HUDEP-2 (cell line): Measurements from ENCODE around the gene TRABD2B.

Experiments
- DNase-seq, 76 experiments: peaks; one replicate each; lab custom pipeline; 2025; ENCODE audit not compliant: unreplicated experiment in 76 of 76; lab: John Stamatoyannopoulos, UW

Gene TRABD2B

GRCh38 chr1:47914218-47914938 is 82.8 kb downstream of the TRABD2B start:
- no peak for DNase-seq

GRCh38 chr1:47913225-47913823 is 83.9 kb downstream of the TRABD2B start:
- no peak for DNase-seq

- no peak for DNase-seq
Observed at GRCh38 chr1:47912756-47913155, 84.4 kb downstream of the TRABD2B start.

GRCh38 chr1:47911892-47912291 is 85.3 kb downstream of the TRABD2B start:
- no peak for DNase-seq

- DNase-seq, result no peak
Observed at GRCh38 chr1:47911424-47911823, 85.8 kb downstream of the TRABD2B start.

GRCh38 chr1:47908258-47908657 is 88.9 kb downstream of the TRABD2B start:
- no peak for DNase-seq

- no peak for DNase-seq
Observed at GRCh38 chr1:47907177-47907528, 90.0 kb downstream of the TRABD2B start.

GRCh38 chr1:47906527-47907176 is 90.5 kb downstream of the TRABD2B start:
- DNase-seq, result no peak

GRCh38 chr1:47906009-47906432 is 91.2 kb downstream of the TRABD2B start:
- no peak for DNase-seq

- no peak for DNase-seq
Observed at GRCh38 chr1:47903723-47904122, 93.5 kb downstream of the TRABD2B start.

- no peak for DNase-seq
Observed at GRCh38 chr1:47901001-47901575, 96.1 kb downstream of the TRABD2B start.

- DNase-seq, result no peak
Observed at GRCh38 chr1:47898133-47898845, 98.9 kb downstream of the TRABD2B start.

- no peak for DNase-seq
Observed at GRCh38 chr1:47895279-47896125, 101.7 kb downstream of the TRABD2B start.

- no peak for DNase-seq
Observed at GRCh38 chr1:47894410-47895278, 102.5 kb downstream of the TRABD2B start.

- no peak for DNase-seq
Observed at GRCh38 chr1:47893412-47893811, 103.8 kb downstream of the TRABD2B start.

GRCh38 chr1:47890779-47891178 is 106.4 kb downstream of the TRABD2B start:
- no peak for DNase-seq

- DNase-seq, result no peak
Observed at GRCh38 chr1:47888294-47888629, 108.9 kb downstream of the TRABD2B start.

- no peak for DNase-seq
Observed at GRCh38 chr1:47887475-47888293, 109.5 kb downstream of the TRABD2B start.

- no peak for DNase-seq
Observed at GRCh38 chr1:47887060-47887459, 110.1 kb downstream of the TRABD2B start.
